AG04450 (cell line): ENCODE data around the gene HSPG2. TPM values are rescaled to one million over a fixed set of nuclear protein-coding genes. Genes with fewer than 3 reads are reported as not detected.
"Not testable (repeated sequence)": the region's sequence is repeated elsewhere in the genome, so short reads cannot be mapped to it uniquely, and the experiment has no call there.

Experiments
- CTCF ChIA-PET: fragments of 300-600, 350-600 bp; formaldehyde crosslinking; extraction: SDS; loops from one replicate; lab custom pipeline; 2022; ENCODE audit warnings: antibody characterized with exemption, inconsistent platforms; lab: Charles Lee
- POLR2A ChIA-PET: fragments of 350-600 bp; formaldehyde crosslinking; extraction: SDS; loops from one replicate; lab custom pipeline; 2021; ENCODE audit warnings: antibody characterized with exemption, inconsistent platforms; lab: Yijun Ruan, JAX
- DNase-seq: peaks from one replicate; pipeline ENCODE4 v3.0.0-alpha.2; 2011; ENCODE audit warnings: low read depth, low spot score
- H3K27ac ChIP-seq: one replicate; pipeline ENCODE4 v1.5.1; 2012; ENCODE audit warnings: low read depth, low read length, control low read depth
- H3K27me3 ChIP-seq: one replicate; pipeline ENCODE4 v1.6.0; 2012; ENCODE audit warnings: low read length; ENCODE audit not compliant: control insufficient read depth, insufficient read depth
- H3K4me3 ChIP-seq: 2 replicates; pipeline ENCODE4 v1.5.1; 2011; ENCODE audit warnings: mild to moderate bottlenecking, low read depth, low read length, control low read depth
- H3K9me3 ChIP-seq: 2 replicates; pipeline ENCODE4 v1.5.1; 2012; ENCODE audit warnings: low read length; ENCODE audit not compliant: control insufficient read depth, insufficient read depth
- polyA plus RNA-seq: library from polyadenylated mRNA; depleted of rRNA; stranded (reverse); fragments of >200 nt; gene quantifications from 2 replicates; pipeline ENCODE4 v1.2.3, GENCODE V29; 2011
- TF ChIP-seq, protein P1 (sequence below): IDR thresholded peaks from 2 replicates; pipeline ENCODE4 v1.5.1; 2011; ENCODE audit warnings: low read depth, low read length, control low read depth, inconsistent platforms

Gene HSPG2
- polyA plus RNA-seq, 1 experiment = 9.7 TPM

DNA sequence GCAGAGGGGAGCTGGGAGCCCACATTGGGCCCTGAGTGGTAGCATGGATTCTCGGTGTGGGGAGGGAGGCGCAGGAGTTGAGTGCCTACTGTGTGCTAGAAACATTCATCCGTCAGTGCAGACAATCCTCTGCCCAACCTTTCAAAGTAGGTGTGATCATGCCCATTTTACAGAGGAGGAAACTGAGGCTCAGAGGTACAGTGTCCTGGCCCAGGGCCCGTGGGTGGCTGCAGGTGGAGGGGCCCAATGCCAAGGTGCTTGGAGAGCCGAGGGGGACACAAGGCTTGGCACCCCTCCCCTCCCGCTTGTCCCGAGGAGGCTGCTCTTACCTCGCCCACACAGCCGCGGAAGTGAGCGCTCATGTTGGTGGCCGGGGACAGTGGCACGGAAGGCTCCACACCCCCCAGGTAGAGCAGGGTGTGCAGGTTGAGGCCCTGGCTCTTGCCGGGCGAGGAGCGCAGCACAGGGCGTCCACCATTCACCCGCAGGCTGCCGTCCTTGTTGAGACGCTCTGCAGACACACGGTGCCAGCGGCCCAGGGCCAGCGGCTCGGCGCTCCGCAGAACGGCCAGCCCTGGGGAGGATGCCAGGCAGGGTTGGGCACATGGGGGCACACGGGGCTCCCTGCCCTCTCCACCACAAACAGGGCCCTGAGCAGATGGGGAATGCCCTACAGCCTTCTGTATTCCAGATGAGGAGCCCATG, 108.5 kb downstream of the HSPG2 start:
- POLR2A ChIA-PET = no interaction called here
- no peak overlapping the region for H3K27ac ChIP-seq

DNA sequence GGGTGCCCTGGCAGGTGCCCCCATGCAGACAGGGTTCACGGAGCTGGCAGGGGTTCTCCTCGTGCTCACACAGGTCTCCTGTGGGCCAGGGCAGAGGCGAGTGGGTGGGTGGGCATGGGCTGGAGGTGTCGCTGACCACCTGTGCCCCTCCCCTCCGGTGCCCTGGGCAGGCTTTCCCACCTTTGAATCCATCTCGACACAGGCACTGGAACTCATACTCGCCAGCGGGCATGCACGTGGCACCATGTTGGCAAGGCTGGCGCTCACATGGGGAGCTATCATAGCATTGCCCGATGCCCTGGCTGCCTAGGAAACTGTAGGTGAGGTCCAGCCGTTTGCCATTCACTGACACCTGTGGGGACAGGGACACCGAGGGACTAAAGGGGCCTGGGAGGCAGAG, 109.0 kb downstream of the HSPG2 start:
- DNase-seq = no peak
- Histone ChIP-seq H3K27ac (no peak overlapping the region), H3K4me3 (no peak overlapping the region), H3K9me3 (no peaks in the 10 kb centered on the region; the same call in 1 of the 2 replicates), H3K27me3 (no peaks in the 10 kb centered on the region)
- TF ChIP-seq, protein P1, sequence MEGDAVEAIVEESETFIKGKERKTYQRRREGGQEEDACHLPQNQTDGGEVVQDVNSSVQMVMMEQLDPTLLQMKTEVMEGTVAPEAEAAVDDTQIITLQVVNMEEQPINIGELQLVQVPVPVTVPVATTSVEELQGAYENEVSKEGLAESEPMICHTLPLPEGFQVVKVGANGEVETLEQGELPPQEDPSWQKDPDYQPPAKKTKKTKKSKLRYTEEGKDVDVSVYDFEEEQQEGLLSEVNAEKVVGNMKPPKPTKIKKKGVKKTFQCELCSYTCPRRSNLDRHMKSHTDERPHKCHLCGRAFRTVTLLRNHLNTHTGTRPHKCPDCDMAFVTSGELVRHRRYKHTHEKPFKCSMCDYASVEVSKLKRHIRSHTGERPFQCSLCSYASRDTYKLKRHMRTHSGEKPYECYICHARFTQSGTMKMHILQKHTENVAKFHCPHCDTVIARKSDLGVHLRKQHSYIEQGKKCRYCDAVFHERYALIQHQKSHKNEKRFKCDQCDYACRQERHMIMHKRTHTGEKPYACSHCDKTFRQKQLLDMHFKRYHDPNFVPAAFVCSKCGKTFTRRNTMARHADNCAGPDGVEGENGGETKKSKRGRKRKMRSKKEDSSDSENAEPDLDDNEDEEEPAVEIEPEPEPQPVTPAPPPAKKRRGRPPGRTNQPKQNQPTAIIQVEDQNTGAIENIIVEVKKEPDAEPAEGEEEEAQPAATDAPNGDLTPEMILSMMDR = no peak
- ChIA-PET CTCF (interaction anchor here (1.2 kb wide), 1 partner anchor 135 kb away, joined by 3 read pairs; no protein-coding TSS in a partner anchor), POLR2A (no interaction called here)

More for the DNA sequence above, 108.5 kb downstream of the HSPG2 start:
- Histone ChIP-seq H3K4me3 (no peak overlapping the region), H3K27me3 (no peaks in the 10 kb centered on the region), H3K9me3 (peaks cover 2% of the 10 kb centered on the region)
- CTCF ChIA-PET = interaction anchor here (1.2 kb wide), 1 partner anchor 135 kb away, joined by 3 read pairs; no protein-coding TSS in a partner anchor
- TF ChIP-seq, protein P1 = no peak
- DNase-seq = no peak

DNA sequence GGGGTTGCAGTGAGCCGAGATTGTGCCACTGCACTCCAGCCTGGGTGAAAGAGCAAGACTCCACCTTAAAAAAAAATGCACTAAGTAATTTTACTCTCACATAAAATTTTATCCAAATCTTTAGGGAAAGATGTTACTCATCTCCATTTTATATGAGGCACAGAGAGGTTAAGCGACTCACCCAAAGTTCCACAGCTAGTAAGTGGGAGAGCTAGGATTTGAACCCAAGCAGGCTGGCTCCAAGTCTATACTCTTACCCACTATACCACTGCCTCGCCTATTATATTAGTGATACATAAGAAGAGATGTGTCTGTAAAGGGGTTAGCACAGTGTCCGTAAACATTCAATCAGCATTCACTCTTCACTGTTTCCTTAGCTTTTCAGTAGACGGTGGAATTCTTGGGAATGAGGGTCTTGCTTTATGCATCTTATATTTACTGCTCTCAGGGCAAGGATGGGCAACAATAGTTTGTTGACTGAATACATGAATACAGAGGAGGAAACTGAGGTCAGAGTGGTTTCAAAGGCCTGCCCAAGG, 109.9 kb downstream of the HSPG2 start:
- no peak for DNase-seq
- POLR2A ChIA-PET = no interaction called here
- TF ChIP-seq, protein P1 = no peak
- no peak overlapping the region for H3K27ac ChIP-seq
- no peaks in the 10 kb centered on the region; the same call in 1 of the 2 replicates for H3K9me3 ChIP-seq
- H3K4me3 ChIP-seq = no peak overlapping the region
- no peaks in the 10 kb centered on the region for H3K27me3 ChIP-seq
- CTCF ChIA-PET = interaction anchor here (1.2 kb wide), 1 partner anchor 136 kb away, joined by 3 read pairs; no protein-coding TSS in a partner anchor

DNA sequence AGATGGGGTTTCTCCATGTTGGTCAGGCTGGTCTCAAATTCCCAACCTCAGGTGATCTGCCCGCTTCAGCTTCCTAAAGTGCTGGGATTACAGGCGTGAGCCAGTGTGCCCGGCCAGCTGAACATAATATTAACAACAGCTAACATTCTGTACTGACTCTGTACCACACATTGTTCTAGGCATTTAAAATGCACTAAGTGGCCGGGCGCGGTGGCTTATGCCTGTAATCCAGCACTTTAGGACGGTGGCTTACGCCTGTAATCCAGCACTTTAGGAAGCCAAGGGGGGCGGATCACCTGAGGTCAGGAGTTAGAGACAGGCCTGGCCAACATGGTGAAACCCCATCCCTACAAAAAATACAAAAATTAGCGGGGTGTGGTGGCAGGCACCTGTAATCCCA, 110.4 kb downstream of the HSPG2 start:
- H3K4me3 ChIP-seq, POLR2A ChIA-PET, CTCF ChIA-PET, H3K9me3 ChIP-seq, H3K27ac ChIP-seq, DNase-seq, H3K27me3 ChIP-seq: not testable (repeated sequence)

DNA sequence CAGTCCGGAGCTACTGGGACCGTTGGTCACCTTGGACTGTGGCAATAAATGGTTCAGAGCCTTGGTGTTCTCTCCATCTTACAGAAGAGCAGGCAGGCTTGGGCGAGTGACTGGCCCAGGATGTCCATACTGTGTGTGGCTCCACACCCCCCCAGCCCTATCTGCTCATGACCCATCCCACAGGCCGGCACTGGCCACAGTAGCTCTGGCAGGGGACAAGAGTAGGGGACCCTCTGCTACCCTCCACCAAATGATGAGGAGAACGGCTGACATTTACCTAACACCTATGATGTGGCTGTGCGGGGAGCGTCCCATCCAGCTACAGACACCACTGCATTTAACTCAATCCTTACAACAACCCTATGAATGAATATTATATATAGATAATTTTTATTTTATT, 111.7 kb downstream of the HSPG2 start:
- POLR2A ChIA-PET = no interaction called here
- H3K27ac ChIP-seq = no peak overlapping the region
- no peak overlapping the region for H3K4me3 ChIP-seq
- no peaks in the 10 kb centered on the region for H3K9me3 ChIP-seq
- TF ChIP-seq, protein P1 = no peak
- CTCF ChIA-PET = no interaction called here
- DNase-seq = no peak
- no peaks in the 10 kb centered on the region for H3K27me3 ChIP-seq
